C4-2B (cell line): Measurements from ENCODE around the gene KRT6B.

Experiments used
- H3K27ac ChIP-seq: fragments of 450-650 bp; 2 replicates; pipeline ENCODE4 v1.5.1; 2017
- CTCF ChIP-seq: fragments of 450-650 bp; conservative IDR thresholded peaks from 2 replicates; pipeline ENCODE4 v1.5.1; 2017; ENCODE audit warnings: mild to moderate bottlenecking
- ZFX ChIP-seq: fragments of 450-650 bp; IDR thresholded peaks from 2 replicates; pipeline ENCODE4 v1.6.1; 2017

Gene KRT6B

GRCh38 chr12:52425466-52425865, 26.5 kb downstream of the KRT6B start:
- no peak overlapping the region for H3K27ac ChIP-seq
- TF ChIP-seq CTCF (no peak), ZFX (no peak)

GRCh38 chr12:52423661-52424500, 28.1 kb downstream of the KRT6B start:
- TF ChIP-seq ZFX, result no peak
- TF ChIP-seq CTCF, result no peak
- H3K27ac ChIP-seq, result no peak overlapping the region

- H3K27ac ChIP-seq, result no peak overlapping the region
- no peak for TF ChIP-seq ZFX
- no peak for TF ChIP-seq CTCF
Measured at GRCh38 chr12:52423035-52423434, 28.9 kb downstream of the KRT6B start.

GRCh38 chr12:52419656-52420055, 32.3 kb downstream of the KRT6B start:
- no peak overlapping the region for H3K27ac ChIP-seq
- TF ChIP-seq CTCF (no peak), ZFX (no peak)

GRCh38 chr12:52418576-52419110, 33.3 kb downstream of the KRT6B start:
- no peak for TF ChIP-seq ZFX
- no peak for TF ChIP-seq CTCF

GRCh38 chr12:52417740-52418139, 34.2 kb downstream of the KRT6B start:
- no peak overlapping the region for H3K27ac ChIP-seq
- TF ChIP-seq ZFX (no peak), CTCF (no peak)

More at GRCh38 chr12:52418576-52419110, 33.3 kb downstream of the KRT6B start:
- no peak overlapping the region for H3K27ac ChIP-seq

GRCh38 chr12:52416795-52417194, 35.2 kb downstream of the KRT6B start:
- H3K27ac ChIP-seq, result no peak overlapping the region
- no peak for TF ChIP-seq CTCF
- no peak for TF ChIP-seq ZFX
